Measurements from ENCODE around the gene MYL7.

MYL7 gene

DNA sequence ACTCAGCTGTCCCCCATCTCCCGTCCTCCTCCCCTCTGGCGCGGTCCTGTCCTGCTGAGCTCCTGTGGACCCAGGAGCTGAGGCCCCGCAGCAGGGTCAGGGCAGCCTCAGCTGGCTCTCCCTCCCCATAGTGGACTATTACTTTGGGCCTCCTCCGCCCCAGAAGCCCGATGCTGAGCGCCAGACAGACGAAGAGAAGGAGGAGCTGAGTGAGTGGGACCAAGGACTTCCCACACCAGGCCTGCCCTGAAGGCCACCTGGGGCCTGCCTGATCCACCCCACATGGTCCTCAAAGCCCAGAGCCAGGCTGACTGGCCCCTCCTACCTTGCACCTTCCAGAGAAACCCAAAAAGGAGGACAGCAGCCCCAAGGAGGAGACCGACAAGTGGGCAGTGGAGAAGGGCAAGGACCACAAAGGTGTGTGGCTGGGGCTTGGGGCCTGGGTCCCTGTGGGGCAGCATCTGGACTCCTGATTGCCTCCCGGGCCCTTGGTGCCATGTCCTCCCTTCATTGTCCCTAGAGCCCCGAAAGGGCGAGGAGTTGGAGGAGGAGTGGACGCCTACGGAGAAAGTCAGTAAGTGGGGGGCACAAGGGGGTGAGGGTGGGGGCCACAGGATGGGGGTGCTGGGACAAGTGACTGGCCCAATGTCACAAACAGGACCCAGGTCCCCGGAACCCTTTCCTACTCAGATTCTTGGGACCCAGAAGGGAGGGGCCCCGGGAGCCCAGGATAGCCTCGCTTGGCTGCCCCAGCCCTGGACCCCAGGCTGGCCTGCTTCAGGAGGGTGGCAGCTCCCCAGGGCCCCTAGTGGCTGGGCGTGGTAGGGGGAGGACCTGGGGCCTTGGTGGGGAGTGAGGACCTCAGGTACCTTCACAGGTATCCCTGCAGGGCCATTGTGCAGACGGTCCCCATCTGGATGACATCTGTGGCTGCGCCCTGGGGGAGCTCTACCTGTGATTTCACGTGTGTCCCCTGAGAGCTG lies 32.1 kb downstream of the MYL7 start:
- Histone ChIP-seq H3K4me3 (no peak overlapping the region), H3K9me3 (ENCODE audit: low read depth, low read length) (no peaks in the 10 kb centered on the region), H3K9ac (ENCODE audit: insufficient read length) (no peak overlapping the region)

DNA sequence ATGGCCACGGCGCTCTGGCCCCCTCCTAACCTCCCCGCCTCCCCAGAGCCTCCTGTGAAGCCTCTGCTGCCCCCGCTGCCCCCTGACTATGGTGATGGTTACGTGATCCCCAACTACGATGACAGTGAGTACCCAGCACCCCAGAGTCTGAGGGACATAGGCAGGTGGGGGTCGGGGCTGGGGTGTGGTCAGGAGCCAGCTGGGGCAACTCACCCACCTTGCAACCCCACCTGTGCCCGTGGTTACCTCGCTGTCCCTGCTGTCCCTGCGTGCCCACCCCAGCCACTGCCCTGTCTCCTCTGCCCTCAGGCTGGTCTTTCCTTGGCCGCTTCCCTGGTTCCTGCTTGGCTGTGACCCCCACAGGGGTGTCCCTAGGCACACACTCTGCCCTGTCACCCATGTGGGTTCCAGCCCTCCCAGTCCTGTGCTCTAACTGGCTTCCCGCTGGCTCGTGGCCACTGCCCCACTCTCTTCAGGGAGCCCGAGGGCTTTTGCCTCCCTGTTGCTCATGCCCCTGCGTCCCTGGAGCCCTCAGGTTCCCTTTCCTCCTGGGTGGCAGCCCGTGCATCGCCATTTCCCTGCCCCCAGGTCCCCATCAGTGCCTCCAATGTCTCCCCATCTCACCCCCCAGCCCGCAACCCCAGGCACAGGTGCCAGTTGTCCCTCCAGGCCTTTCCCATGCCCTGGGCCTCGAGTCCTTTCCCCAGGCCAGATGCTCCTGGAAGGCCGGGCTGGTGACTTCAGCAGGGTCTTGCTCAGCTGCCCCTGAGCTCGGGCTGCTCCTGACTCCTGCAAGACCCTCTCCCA lies 33.0 kb downstream of the MYL7 start:
- Histone ChIP-seq H3K36me3 (ENCODE audit: insufficient read depth, low read length) (peaks cover 6% of the 10 kb centered on the region; the same call in 1 of the 2 replicates), H3K4me3 (no peak overlapping the region), H3K9ac (ENCODE audit: insufficient read length) (no peak overlapping the region), H3K9me3 (ENCODE audit: low read depth, low read length) (no peaks in the 10 kb centered on the region), H3K27ac (no peak overlapping the region)
- no peak for DNase-seq (ENCODE audit: low read depth, low spot score)
- no peak for TF ChIP-seq EZH2 (IDR thresholded peaks at IDR 0.05)
- TF ChIP-seq FOXP2 (optimal IDR thresholded peaks at IDR 0.05; ENCODE audit: control extremely low read depth, extremely low read length, insufficient read depth) = no peak
- TF ChIP-seq POLR2AphosphoS5 (IDR thresholded peaks at IDR 0.05; ENCODE audit: borderline replicate concordance, low read depth, low read length) = no peak

More for the DNA sequence above, 32.1 kb downstream of the MYL7 start:
- TF ChIP-seq EZH2 (IDR thresholded peaks at IDR 0.05) = no peak
- DNase-seq (ENCODE audit: low read depth, low spot score) = no peak
- Histone ChIP-seq H3K36me3 (ENCODE audit: insufficient read depth, low read length) (peaks cover 6% of the 10 kb centered on the region; the same call in 1 of the 2 replicates), H3K27ac (no peak overlapping the region)

DNA sequence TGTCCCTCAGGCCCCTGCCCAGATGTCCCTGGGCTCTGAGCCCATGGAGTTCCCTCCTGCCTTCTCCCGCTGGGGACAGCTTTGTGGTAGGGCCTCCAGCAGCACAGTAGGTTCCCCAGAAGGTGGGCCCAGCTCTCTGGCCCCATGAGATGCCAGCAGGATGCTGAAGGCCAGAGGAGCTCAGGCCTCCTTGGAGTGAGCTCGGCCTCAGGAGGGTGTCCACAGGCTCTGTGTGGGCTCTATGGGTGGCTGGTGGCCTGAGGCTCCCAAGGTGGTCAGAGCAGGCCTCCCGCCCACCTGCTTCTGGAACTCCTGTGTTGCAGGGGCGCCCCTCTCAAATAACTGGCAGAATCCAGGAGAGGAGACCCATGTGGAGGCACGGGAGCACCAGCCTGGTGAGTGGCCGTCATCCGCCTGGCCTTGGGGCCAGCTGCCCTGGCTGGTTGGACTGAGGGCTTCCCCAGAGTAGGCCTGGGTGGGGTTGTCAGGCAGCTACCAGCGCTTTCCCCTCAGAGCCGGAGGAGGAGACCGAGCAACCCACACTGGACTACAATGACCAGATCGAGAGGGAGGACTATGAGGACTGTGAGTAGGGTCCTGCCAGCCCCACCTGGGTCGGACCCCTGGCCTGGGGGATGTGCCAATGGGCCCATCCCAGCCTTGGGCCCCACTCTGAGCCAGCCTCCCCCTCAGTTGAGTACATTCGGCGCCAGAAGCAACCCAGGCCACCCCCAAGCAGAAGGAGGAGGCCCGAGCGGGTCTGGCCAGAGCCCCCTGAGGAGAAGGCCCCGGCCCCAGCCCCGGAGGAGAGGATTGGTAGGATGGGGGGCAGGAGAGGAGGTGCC lies 33.8 kb downstream of the MYL7 start:
- Histone ChIP-seq H3K9me3 (ENCODE audit: low read depth, low read length) (no peaks in the 10 kb centered on the region), H3K9ac (ENCODE audit: insufficient read length) (no peak overlapping the region), H3K4me3 (no peak overlapping the region), H3K36me3 (ENCODE audit: insufficient read depth, low read length) (no peaks in the 10 kb centered on the region), H3K27ac (no peak overlapping the region)
- no peak for DNase-seq (ENCODE audit: low read depth, low spot score)
- TF ChIP-seq FOXP2 (optimal IDR thresholded peaks at IDR 0.05; ENCODE audit: control extremely low read depth, extremely low read length, insufficient read depth) (no peak), POLR2AphosphoS5 (IDR thresholded peaks at IDR 0.05; ENCODE audit: borderline replicate concordance, low read depth, low read length) (no peak), EZH2 (IDR thresholded peaks at IDR 0.05) (no peak)

DNA sequence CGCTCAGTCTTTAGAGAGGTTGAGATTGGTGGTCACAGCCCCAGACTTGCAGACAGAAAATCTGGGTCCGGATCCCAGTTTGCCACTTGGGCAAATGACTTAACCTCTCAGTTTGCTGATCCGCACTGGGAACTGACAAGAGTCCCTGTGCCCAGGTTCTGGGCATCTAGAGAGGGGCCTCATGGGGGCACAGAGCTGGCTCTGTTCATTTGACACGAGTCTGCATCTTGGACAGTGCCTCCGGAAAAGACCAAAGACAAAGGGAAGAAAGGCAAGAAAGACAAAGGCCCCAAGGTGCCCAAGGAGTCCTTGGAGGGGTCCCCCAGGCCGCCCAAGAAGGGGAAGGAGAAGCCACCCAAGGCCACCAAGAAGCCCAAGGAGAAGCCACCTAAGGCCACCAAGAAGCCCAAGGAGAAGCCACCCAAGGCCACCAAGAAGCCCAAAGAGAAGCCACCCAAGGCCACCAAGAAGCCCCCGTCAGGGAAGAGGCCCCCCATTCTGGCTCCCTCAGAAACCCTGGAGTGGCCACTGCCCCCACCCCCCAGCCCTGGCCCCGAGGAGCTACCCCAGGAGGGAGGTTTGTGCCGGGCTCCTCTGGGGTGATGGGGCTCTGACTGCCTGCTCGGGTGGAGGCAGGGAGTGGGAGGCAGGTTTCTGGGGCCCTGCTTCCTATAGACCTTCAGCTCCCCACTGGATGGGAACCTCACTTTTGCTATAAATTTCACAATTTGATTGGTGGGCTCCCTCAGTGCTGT lies 34.6 kb downstream of the MYL7 start:
- DNase-seq (ENCODE audit: low read depth, low spot score) = no peak
- Histone ChIP-seq H3K27ac (no peak overlapping the region), H3K9ac (ENCODE audit: insufficient read length) (no peak overlapping the region), H3K4me3 (no peak overlapping the region), H3K36me3 (ENCODE audit: insufficient read depth, low read length) (no peaks in the 10 kb centered on the region), H3K9me3 (ENCODE audit: low read depth, low read length) (no peaks in the 10 kb centered on the region)
- TF ChIP-seq POLR2AphosphoS5 (IDR thresholded peaks at IDR 0.05; ENCODE audit: borderline replicate concordance, low read depth, low read length) (no peak), EZH2 (IDR thresholded peaks at IDR 0.05) (no peak), FOXP2 (optimal IDR thresholded peaks at IDR 0.05; ENCODE audit: control extremely low read depth, extremely low read length, insufficient read depth) (no peak)

DNA sequence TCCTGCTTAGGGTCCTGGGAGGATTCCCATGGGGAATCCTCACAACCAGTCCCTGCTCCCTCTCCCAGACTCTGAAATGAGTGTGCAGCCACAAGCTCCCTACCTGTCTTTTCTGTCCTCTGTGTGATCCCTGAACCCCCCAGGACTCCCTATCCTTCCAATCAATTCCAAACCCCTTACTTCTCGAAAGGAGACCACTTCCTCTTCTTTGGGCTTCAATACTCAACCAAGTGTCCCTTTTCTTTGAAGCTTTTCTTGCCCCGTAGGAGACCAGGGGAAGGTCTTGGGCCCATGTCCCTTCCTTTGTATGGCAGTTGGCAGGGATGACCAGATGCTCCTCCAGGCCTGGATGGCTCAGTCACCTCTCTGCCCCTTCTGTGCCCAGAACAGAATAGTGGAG lies 35.3 kb downstream of the MYL7 start:
- Histone ChIP-seq H3K9ac (ENCODE audit: insufficient read length) (no peak overlapping the region), H3K27ac (no peak overlapping the region), H3K4me3 (peak overlapping the region; percentile 84; the same call in 1 of the 2 replicates), H3K36me3 (ENCODE audit: insufficient read depth, low read length) (no peaks in the 10 kb centered on the region), H3K9me3 (ENCODE audit: low read depth, low read length) (no peaks in the 10 kb centered on the region)
- DNase-seq (ENCODE audit: low read depth, low spot score) = no peak
- TF ChIP-seq POLR2AphosphoS5 (IDR thresholded peaks at IDR 0.05; ENCODE audit: borderline replicate concordance, low read depth, low read length) (no peak), FOXP2 (optimal IDR thresholded peaks at IDR 0.05; ENCODE audit: control extremely low read depth, extremely low read length, insufficient read depth) (no peak)

DNA sequence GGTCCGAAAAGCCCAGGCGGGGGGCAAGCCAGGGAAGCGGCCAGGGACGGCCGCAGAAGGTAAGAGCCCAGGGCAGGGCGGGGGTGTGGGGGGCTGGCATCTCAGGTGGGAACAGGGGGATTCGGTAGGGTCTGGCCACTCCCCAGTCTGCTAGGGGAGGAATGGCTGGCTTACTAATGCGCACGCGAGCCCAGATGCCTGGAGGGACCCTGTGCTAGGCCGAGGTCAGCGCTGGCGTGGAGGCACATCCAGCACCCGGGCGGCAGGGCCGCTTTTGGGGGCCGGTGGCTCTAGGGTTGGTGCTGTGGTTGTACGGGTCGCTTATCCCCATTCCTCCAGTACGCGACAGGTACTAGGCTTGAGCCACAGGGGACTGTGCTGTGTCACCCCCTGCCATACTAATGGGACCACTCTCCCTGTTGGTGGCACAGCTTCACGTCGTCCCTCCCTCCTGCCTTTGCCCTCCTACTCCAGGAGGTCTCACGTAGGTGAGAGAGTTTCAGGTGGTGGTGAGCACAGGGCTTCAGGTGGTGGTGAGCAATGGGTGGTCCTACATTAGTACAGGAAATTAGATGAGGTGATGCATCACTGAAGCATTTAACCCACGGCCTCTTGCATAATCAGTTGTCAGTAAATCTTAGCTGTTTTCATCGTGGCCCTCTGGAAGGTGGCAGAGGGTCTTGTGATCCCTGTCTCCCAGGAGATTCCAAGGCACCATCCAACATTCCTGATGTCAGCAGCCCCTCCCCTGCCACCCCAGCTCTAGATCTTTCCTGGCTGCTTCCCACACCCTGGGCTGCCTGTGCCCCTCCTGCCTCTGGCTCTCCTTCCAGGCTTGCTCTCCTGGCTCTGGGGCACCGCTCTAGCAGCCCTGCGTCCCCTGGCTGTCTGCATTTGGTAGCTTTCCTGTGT lies 36.0 kb downstream of the MYL7 start:
- Histone ChIP-seq H3K4me3 (peak overlapping the region; percentile 84), H3K9ac (ENCODE audit: insufficient read length) (peak overlapping the region; percentile 77), H3K9me3 (ENCODE audit: low read depth, low read length) (no peaks in the 10 kb centered on the region), H3K27ac (no peak overlapping the region), H3K36me3 (ENCODE audit: insufficient read depth, low read length) (no peaks in the 10 kb centered on the region)
- TF ChIP-seq POLR2AphosphoS5 (IDR thresholded peaks at IDR 0.05; ENCODE audit: borderline replicate concordance, low read depth, low read length) = no peak
- no peak for TF ChIP-seq EZH2 (IDR thresholded peaks at IDR 0.05)
- no peak for TF ChIP-seq FOXP2 (optimal IDR thresholded peaks at IDR 0.05; ENCODE audit: control extremely low read depth, extremely low read length, insufficient read depth)
- no peak for DNase-seq (ENCODE audit: low read depth, low spot score)
